HG02642 (cell line): ENCODE results near the gene ACAP1.
A peak's percentile ranks its signal among the peaks of the same experiment; 100 is the strongest.

Experiments used
- ATAC-seq: cut with Tn5 transposase; IDR thresholded peaks from one replicate; pipeline ENCODE4 v1.9.1; 2021; ENCODE audit warnings: mild to moderate bottlenecking; ENCODE audit not compliant: unreplicated experiment, poor library complexity

ACAP1 gene

GRCh38 chr17:7311110-7311705 lies 25.1 kb upstream of the ACAP1 start:
- no peak for ATAC-seq

DNA sequence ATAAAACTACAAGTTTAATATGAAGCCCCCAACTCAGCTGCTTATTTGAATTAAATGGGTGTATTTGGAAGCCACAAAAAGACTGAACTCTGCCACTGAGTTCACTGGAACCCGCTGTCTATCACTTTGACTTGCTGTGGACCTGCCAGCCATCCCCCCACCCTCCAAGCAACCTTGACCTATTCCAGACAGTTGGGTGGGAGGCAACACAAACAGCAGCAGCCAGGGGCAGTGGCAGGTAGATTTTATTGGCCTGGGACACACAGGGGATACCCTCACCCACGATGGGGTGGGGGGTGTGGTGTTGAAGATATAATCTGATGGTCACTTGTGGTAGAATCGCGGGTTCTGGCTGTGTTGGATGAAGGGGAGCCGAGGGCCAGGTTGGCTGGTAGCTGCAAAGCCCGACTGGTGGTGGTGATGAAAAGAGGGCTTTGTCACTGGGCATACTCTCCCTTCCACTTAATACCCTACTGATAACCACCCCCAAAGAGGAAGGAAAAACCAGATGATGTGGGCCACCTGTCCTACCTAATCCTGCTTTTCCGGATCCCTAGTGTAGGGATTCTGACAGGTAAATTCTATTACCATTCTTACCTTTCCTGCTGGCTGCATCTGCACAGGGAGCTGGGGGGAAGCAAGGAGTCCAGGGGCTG lies 23.8 kb upstream of the ACAP1 start:
- no peak for ATAC-seq

DNA sequence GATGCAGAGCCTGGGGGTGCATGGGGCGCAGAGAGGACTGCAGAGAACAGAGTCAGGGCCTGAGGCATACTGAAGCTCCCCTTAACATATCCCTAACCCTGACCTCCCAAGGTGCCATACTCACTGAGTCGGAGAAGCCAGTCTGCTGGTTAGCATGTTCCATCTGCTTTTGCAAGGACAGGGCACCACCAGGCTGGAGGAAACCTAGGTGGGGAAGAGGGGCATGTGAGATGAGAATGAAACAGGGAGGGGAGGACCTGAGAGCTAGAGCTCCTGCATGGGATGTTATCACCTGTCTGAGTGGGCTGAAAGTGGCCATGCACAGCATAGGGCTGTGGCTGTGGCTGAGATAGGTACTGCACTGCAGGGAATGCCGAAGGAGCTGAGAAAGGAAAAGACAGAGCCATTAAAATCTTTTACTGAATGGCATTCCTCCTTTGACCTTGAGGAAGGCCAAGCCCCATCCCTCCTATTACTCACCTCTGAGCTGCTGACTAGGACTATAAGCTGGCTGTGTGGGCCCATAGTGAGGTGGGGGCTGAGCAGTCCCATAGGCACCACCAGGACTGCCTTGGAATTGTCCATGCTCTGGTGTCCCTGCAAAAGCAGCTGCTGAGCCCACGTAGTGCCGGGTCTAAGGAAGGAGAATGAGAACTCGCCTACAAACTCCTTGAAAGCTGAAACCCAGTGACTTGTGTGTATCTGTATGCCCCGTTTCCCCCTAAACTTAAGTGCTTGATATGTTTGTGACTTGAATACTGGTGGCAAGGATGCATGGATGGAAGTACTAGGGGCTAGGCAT lies 23.0 kb upstream of the ACAP1 start:
- ATAC-seq, result no peak

- no peak for ATAC-seq
These were observed 22.2 kb upstream of the ACAP1 start for GRCh38 chr17:7313890-7314718.

DNA sequence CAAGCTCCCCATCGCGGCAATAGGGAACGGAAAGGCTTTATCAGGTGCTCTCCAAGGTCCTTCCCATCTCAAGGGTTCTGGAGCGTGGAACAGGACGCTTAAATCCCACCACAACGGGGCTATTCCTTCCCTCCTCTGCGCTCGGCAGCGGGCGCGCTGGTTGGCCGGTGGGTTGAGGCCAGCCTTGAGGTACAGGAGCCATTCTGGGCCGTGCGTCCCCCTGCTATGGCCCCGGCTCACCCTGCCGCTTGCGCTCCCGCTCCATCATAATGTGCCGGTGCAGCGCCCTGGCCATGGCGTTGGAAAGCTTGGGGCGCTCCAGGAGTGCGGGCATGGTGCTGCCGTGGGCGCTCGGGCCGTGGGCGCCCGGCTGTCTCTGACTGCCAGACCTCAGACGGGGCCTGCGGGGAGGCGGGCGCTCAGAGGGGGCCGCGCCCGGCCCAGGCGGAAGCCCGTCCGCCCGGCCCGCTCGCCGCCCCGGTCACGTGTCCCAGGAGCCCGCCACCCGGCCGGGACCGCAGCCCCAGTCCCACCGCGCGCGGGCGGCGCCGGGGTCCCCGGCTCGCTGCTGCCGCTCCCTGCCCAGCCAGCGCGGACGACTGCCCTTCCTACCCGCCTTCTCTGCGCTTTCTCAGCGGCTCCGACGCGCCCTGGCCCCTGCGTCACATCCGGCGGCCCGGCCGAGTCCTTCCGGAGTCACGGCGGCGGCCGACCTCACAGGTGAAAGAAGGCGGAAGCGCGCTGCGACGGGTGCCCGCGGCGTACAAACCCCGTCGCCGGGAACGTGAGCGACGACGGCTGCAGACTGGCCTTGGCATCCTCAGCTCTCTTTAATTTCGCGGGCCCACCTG lies 21.4 kb upstream of the ACAP1 start, which contains the start of gene GPS2:
Gene GPS2, minus strand, starts transcription at position 642 of the 851 bp plus-strand sequence. Its CDS starts 308 bp downstream, at position 334.
- peak; percentile 82 for ATAC-seq

DNA sequence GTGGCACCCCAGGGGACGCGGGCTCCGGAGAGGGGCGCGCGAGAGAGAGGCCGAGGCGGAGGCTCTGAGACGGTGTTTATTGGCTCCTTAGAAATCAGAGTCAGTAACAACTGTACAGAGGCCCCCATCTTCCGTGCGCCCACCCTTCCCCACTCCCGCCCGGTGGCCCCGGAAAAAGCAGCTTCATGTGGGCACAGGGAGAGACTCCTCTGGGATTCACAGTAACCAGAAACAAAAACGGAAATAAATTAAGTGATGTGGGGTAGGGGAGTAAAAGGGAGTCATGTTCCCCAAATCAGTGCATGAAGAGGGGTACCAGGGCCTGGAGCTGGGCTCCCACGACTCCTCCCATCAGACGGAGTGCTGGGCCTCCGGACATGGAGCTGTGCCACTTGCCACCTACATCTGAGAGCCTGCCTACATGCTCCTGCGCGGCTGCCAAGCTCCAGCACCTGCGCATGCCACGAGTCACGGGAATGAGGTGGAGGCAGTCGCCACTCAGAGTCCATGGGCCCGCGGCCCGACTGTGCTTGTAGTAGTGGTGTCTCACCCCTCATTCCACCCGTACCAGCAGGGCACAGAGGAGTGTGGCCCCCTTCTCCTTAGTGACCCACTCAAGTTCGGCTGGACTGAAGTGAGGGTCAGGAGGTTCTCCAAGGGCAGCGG lies 20.6 kb upstream of the ACAP1 start:
- no peak for ATAC-seq

GRCh38 chr17:7317161-7317803 lies 19.0 kb upstream of the ACAP1 start:
- no peak for ATAC-seq

DNA sequence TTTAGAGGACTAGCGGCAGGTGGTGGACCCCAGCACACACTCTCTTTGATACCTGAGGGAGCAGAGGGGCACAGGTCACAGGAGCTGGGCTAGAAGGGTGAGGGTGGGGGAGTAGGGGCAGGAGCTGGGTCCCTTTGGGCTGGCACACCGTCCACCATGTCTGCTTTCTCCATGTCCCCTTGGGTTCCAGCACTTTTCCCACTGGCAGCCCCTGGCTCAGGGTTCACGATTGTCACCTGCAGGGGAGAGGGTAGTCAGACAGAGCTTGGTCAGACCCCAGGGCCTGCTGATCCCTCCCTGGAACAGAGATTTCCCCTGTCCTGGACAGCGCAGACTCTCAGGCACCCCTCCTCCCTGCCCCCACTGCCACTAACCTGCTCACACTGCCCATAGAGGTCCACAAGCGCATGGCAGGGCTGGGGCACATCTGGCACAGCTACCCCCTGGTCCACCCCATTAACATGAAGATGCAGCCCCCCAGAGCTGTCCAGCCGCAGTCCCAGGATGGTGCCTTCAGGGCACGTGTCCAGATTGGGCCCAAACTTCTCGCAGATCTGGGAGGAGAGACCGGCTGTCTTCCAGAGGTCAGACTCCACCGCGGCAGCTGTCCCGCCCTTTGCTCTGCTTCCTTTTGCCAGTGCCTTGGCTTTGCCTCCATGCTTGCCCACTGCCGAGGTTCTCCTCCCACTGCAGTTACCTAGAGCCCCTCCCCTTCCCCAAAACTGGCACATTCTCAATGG lies 18.0 kb upstream of the ACAP1 start:
- ATAC-seq, result no peak

GRCh38 chr17:7321466-7321865 lies 14.9 kb upstream of the ACAP1 start:
- ATAC-seq, result no peak

GRCh38 chr17:7322520-7323194 lies 13.7 kb upstream of the ACAP1 start:
- ATAC-seq, result no peak

GRCh38 chr17:7323731-7324437 lies 12.4 kb upstream of the ACAP1 start:
- ATAC-seq, result no peak

DNA sequence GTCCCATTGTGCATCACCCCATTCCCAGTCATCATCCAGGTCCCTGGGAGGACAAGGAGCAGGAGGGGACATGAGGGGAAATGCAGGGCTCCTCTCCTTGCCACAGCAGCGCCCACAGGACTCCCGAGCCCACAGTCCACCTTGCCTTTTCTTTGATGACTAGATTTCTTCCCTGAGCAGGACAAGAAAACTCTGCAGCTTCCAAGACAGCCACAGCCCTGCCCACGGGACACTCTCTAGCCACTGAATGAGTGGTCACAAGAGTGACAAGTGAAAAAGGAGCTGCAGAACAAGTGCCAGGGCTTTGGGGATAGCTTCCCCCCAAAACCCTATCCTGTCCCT lies 11.9 kb upstream of the ACAP1 start:
- no peak for ATAC-seq

DNA sequence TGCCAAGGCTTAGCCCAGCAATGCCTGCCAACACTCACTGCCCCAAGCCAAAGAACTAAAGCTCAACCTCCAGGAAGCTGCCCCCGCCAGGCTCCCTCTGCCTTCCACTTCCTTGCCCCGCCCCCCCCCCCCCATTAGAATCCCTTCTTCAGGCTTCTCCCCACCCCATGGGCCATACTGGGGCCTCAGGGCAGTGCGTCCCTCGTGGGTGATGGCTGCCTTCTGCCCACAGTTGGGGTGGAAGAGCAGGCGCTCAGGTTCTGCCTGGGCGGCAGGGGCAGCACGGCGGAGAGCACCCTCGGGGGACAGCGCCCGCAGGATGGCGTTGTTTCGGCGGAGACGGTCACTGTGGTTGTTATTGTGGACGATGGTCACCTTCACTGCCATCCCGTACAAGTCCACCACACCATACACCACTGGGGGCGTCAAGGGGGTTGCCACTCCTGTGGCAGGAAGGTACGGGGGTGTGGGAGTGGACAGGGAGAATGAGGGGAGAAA lies 11.2 kb upstream of the ACAP1 start:
- ATAC-seq, result no peak

DNA sequence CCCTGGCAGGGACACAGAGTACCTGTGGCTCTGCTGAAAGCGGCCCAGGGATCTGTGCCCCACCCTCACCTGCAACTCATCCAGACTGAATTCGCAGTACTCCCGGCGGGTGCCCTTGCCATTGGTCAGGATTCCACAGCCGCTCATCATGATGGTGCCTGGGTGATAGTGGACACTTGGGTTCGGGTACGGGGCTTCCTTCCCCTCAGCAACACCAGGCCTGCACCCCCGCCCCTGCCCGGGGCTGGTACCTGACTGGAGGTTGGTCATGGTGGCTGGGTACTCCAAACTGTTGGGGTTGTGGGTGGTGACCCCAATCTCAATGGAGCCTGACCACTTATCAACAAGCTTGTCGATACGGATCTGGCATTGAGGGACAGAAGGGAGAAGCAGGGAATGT lies 10.1 kb upstream of the ACAP1 start:
- ATAC-seq, result no peak

DNA sequence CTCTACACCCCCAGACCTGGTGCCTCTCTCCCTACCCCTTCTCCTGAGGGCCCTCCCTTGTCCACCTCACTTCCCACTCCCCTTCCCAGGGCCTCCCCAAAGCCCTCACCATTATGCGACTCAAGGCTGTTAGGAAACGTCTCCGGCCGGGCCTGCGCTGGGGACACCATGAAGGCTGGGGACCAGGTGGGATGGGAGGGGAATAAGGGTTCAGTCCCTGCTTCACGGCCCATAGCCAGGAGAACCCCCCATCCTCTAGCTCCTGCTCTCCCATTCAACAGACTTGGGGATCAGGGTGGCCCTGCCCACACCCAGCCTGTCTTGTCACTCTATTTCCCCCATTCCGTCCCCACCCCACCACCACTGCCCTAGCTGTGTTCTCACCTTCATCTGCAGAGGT lies 9.3 kb upstream of the ACAP1 start:
- ATAC-seq, result no peak

GRCh38 chr17:7327501-7327900 lies 8.8 kb upstream of the ACAP1 start:
- no peak for ATAC-seq

- no peak for ATAC-seq
These were observed 8.3 kb upstream of the ACAP1 start for GRCh38 chr17:7328009-7328408.
